ENCODE results near the gene PRR16. TPM values are rescaled to one million over a fixed set of nuclear protein-coding genes. Genes with fewer than 3 reads are reported as not detected.

PRR16 gene
- total RNA-seq, 4 donors from 2014 or later: 1.8 to 3.9 (median 2.8) TPM; not detected in 1

- H3K4me3 ChIP-seq (ENCODE audit: low read depth, poor library complexity, severe bottlenecking): no peak overlapping the region
- no peak for DNase-seq (ENCODE audit: low spot score in 2 of 2)
- 69 to 70% methylated on average over 4 of the region's 4 CpGs for WGBS, 2 donors
- TF ChIP-seq CTCF (IDR thresholded peaks at IDR 0.05) (no peak), POLR2A (IDR thresholded peaks at IDR 0.05) (no peak)
- intact Hi-C loops (cut with DNase I; ENCODE audit: low total_unique reads): no loop called here
Measured at GRCh38 chr5:120510994-120511686, 47.0 kb downstream of the PRR16 start.

- TF ChIP-seq POLR2A (IDR thresholded peaks at IDR 0.05): no peak
- H3K4me3 ChIP-seq (ENCODE audit: low read depth, poor library complexity, severe bottlenecking): no peak overlapping the region
- no peak for DNase-seq (ENCODE audit: low spot score in 2 of 2)
- WGBS, 2 donors: 50 to 62% methylated on average over 2 of the region's 2 CpGs
- intact Hi-C loops (cut with DNase I; ENCODE audit: low total_unique reads): no loop called here
Measured at GRCh38 chr5:120512068-120512467, 48.0 kb downstream of the PRR16 start.

- intact Hi-C loops (cut with DNase I; ENCODE audit: low total_unique reads): no loop called here
- no peak for TF ChIP-seq CTCF (IDR thresholded peaks at IDR 0.05)
- H3K4me3 ChIP-seq (ENCODE audit: low read depth, poor library complexity, severe bottlenecking): no peak overlapping the region
- no peak for DNase-seq (ENCODE audit: low spot score in 2 of 2)
- WGBS, 2 donors: 93 to 94% methylated on average over 13 of the region's 13 CpGs
Measured at GRCh38 chr5:120512791-120513650, 48.9 kb downstream of the PRR16 start.

GRCh38 chr5:120516805-120517204 lies 52.7 kb downstream of the PRR16 start:
- no peak overlapping the region for H3K4me3 ChIP-seq (ENCODE audit: low read depth, poor library complexity, severe bottlenecking)
- WGBS, 2 donors: 53 to 67% methylated on average over 2 of the region's 2 CpGs
- DNase-seq (ENCODE audit: low spot score in 2 of 2): no peak
- intact Hi-C loops (cut with DNase I; ENCODE audit: low total_unique reads): no loop called here
- TF ChIP-seq POLR2A (IDR thresholded peaks at IDR 0.05) (no peak), CTCF (IDR thresholded peaks at IDR 0.05) (no peak)

- H3K4me3 ChIP-seq (ENCODE audit: low read depth, poor library complexity, severe bottlenecking): no peak overlapping the region
- DNase-seq (ENCODE audit: low spot score in 2 of 2): no peak
- 49 to 64% methylated on average over 5 of the region's 5 CpGs for WGBS, 2 donors
- TF ChIP-seq CTCF (IDR thresholded peaks at IDR 0.05): no peak
- TF ChIP-seq POLR2A (IDR thresholded peaks at IDR 0.05): no peak
- intact Hi-C loops (cut with DNase I; ENCODE audit: low total_unique reads): no loop called here
Measured at GRCh38 chr5:120517607-120518252, 53.6 kb downstream of the PRR16 start.

GRCh38 chr5:120518581-120518980 lies 54.5 kb downstream of the PRR16 start:
- intact Hi-C loops (cut with DNase I; ENCODE audit: low total_unique reads): no loop called here
- no peak overlapping the region for H3K4me3 ChIP-seq (ENCODE audit: low read depth, poor library complexity, severe bottlenecking)
- 44 to 50% methylated on average over 1 of the region's 1 CpG for WGBS, 2 donors
- TF ChIP-seq POLR2A (IDR thresholded peaks at IDR 0.05) (no peak), CTCF (IDR thresholded peaks at IDR 0.05) (no peak)
- DNase-seq (ENCODE audit: low spot score in 2 of 2): no peak

All from lower leg skin (tissue), 4 donors.